ENCODE data around the gene KLHL9. TPM values are rescaled to one million over a fixed set of nuclear protein-coding genes. Genes with fewer than 3 reads are reported as not detected.
A peak's percentile ranks its signal among the peaks of the same experiment; 100 is the strongest.

The KLHL9 gene
- total and polyA plus RNA-seq, 2 of the 13 experiments (the other 11 are each of a cell fraction or from before 2014, with no cell fraction given): 8.7 to 17.7 TPM

- peak; percentile 91 for TF ChIP-seq GABPB1 (CRISPR knock-in tag; IDR thresholded peaks at IDR 0.05)
- TF ChIP-seq THRA (CRISPR knock-in tag; IDR thresholded peaks at IDR 0.05; ENCODE audit: borderline replicate concordance): 0 out of 2 replicates have a peak, but pooled peaks have one; percentile 23
- TF ChIP-seq ZFAT (CRISPR knock-in tag; conservative IDR thresholded peaks at IDR 0.05): 0 out of 2 replicates have a peak, but pooled peaks have one; percentile 42
- TF ChIP-seq NBN (conservative IDR thresholded peaks at IDR 0.05): no peak
- peak; percentile 86 for TF ChIP-seq ZNF143 (CRISPR knock-in tag; IDR thresholded peaks at IDR 0.05)
- TF ChIP-seq CC2D1A (CRISPR knock-in tag; IDR thresholded peaks at IDR 0.05): no peak
- no peak for TF ChIP-seq ZBTB1 (CRISPR knock-in tag; IDR thresholded peaks at IDR 0.05; ENCODE audit: borderline replicate concordance)
- TF ChIP-seq FOXO4 (CRISPR knock-in tag; conservative IDR thresholded peaks at IDR 0.05): no peak
- no peak; the same call in 1 of the 2 replicates for TF ChIP-seq ZNF546 (CRISPR knock-in tag; conservative IDR thresholded peaks at IDR 0.05)
- TF ChIP-seq ZNF839 (CRISPR knock-in tag; IDR thresholded peaks at IDR 0.05; ENCODE audit: borderline replicate concordance): no peak
- TF ChIP-seq ZNF282 (IDR thresholded peaks at IDR 0.05; ENCODE audit: partially characterized antibody): no peak
- TF ChIP-seq ZBTB14 (CRISPR knock-in tag; IDR thresholded peaks at IDR 0.05): no peak
- TF ChIP-seq ZNF350 (CRISPR knock-in tag; IDR thresholded peaks at IDR 0.05; ENCODE audit: borderline replicate concordance, low read depth): peak; percentile 71; the same call in 1 of the 2 replicates
- TF ChIP-seq MEF2D (CRISPR knock-in tag; IDR thresholded peaks at IDR 0.05): peak; percentile 80
- TF ChIP-seq ZNF207 (IDR thresholded peaks at IDR 0.05; ENCODE audit: borderline replicate concordance): no peak
- TF ChIP-seq ZMYM4 (CRISPR knock-in tag; IDR thresholded peaks at IDR 0.05): no peak
- TF ChIP-seq KAT7 (CRISPR knock-in tag; IDR thresholded peaks at IDR 0.05; ENCODE audit: borderline replicate concordance): peak; percentile 87; the same call in 1 of the 2 replicates
- peak; percentile 46; the same call in 1 of the 2 replicates for TF ChIP-seq ZNF503 (CRISPR knock-in tag; IDR thresholded peaks at IDR 0.05)
- peak; percentile 98 for TF ChIP-seq ZZZ3 (CRISPR knock-in tag; IDR thresholded peaks at IDR 0.05; ENCODE audit: borderline replicate concordance)
- TF ChIP-seq MLXIP (CRISPR knock-in tag; IDR thresholded peaks at IDR 0.05; ENCODE audit: borderline replicate concordance): no peak
Measured at GRCh38 chr9:21334701-21335632, at the start of gene KLHL9 (continued).

Measured in HepG2 (cell line).